Neural cell (in vitro differentiated cells): ENCODE measurements around the gene HDAC10.

Source experiments
- EP300 ChIP-seq: fragments of 450-650 bp; conservative IDR thresholded peaks from 2 replicates; pipeline ENCODE4 v1.6.1; 2014; ENCODE audit warnings: antibody characterized with exemption, mild to moderate bottlenecking, moderate library complexity; ENCODE audit not compliant: poor library complexity, severe bottlenecking
- POLR2AphosphoS5 ChIP-seq: IDR thresholded peaks from 2 replicates; pipeline ENCODE4 v1.6.1; 2012
- RAD21 ChIP-seq: fragments of 450-650 bp; conservative IDR thresholded peaks from 2 replicates; pipeline ENCODE4 v1.6.1; 2014; ENCODE audit warnings: antibody characterized with exemption, mild to moderate bottlenecking, moderate library complexity
- TAF1 ChIP-seq: IDR thresholded peaks from 2 replicates; pipeline ENCODE4 v1.6.1; 2012; ENCODE audit warnings: low read depth
- TF ChIP-seq, protein P1 (sequence below): fragments of 450-650 bp; IDR thresholded peaks from 2 replicates; pipeline ENCODE4 v1.5.1; 2014; ENCODE audit warnings: antibody characterized with exemption, mild to moderate bottlenecking, moderate library complexity; ENCODE audit not compliant: poor library complexity, severe bottlenecking
- TF ChIP-seq, protein P2 (sequence below): IDR thresholded peaks from 2 replicates; pipeline ENCODE4 v1.6.1; 2012; ENCODE audit warnings: borderline replicate concordance

DNA sequence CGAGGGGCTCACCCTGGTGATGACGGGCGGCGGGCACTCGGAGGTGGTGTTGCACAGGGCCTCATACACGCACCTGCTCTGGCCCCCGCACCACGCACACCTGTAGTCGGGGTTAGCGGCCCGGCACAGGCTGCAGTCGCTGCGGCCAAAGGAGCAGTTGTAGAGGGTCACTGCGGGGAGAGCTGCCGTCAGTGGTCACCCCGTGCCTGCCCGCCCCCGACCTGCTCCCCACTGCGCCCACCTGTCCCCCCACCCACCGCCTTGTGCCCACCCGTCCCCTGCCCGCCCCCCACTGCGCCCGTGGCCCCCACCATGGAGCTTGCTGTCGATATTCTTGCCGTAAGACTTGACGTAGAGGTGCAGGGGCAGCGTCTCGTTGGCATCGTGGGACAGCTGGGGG is 32.8 kb upstream of the HDAC10 start:
- TF ChIP-seq, protein P1, sequence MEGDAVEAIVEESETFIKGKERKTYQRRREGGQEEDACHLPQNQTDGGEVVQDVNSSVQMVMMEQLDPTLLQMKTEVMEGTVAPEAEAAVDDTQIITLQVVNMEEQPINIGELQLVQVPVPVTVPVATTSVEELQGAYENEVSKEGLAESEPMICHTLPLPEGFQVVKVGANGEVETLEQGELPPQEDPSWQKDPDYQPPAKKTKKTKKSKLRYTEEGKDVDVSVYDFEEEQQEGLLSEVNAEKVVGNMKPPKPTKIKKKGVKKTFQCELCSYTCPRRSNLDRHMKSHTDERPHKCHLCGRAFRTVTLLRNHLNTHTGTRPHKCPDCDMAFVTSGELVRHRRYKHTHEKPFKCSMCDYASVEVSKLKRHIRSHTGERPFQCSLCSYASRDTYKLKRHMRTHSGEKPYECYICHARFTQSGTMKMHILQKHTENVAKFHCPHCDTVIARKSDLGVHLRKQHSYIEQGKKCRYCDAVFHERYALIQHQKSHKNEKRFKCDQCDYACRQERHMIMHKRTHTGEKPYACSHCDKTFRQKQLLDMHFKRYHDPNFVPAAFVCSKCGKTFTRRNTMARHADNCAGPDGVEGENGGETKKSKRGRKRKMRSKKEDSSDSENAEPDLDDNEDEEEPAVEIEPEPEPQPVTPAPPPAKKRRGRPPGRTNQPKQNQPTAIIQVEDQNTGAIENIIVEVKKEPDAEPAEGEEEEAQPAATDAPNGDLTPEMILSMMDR: no peak
- TF ChIP-seq TAF1 (no peak), EP300 (no peak), POLR2AphosphoS5 (no peak), RAD21 (no peak)
- TF ChIP-seq, protein P2, sequence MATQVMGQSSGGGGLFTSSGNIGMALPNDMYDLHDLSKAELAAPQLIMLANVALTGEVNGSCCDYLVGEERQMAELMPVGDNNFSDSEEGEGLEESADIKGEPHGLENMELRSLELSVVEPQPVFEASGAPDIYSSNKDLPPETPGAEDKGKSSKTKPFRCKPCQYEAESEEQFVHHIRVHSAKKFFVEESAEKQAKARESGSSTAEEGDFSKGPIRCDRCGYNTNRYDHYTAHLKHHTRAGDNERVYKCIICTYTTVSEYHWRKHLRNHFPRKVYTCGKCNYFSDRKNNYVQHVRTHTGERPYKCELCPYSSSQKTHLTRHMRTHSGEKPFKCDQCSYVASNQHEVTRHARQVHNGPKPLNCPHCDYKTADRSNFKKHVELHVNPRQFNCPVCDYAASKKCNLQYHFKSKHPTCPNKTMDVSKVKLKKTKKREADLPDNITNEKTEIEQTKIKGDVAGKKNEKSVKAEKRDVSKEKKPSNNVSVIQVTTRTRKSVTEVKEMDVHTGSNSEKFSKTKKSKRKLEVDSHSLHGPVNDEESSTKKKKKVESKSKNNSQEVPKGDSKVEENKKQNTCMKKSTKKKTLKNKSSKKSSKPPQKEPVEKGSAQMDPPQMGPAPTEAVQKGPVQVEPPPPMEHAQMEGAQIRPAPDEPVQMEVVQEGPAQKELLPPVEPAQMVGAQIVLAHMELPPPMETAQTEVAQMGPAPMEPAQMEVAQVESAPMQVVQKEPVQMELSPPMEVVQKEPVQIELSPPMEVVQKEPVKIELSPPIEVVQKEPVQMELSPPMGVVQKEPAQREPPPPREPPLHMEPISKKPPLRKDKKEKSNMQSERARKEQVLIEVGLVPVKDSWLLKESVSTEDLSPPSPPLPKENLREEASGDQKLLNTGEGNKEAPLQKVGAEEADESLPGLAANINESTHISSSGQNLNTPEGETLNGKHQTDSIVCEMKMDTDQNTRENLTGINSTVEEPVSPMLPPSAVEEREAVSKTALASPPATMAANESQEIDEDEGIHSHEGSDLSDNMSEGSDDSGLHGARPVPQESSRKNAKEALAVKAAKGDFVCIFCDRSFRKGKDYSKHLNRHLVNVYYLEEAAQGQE: no peak
